ENCODE data around the gene TBC1D5. TPM values are rescaled to one million over a fixed set of nuclear protein-coding genes. Genes with fewer than 3 reads are reported as not detected.
A peak's percentile ranks its signal among the peaks of the same experiment; 100 is the strongest.
"Not testable (repeated sequence)": the region's sequence is repeated elsewhere in the genome, so short reads cannot be mapped to it uniquely, and the experiment has no call there.

The TBC1D5 gene
- polyA plus RNA-seq, 1 donor from 2014 or later = 63.0 TPM

- H3K4me3 Mint-ChIP-seq = no peak overlapping the region
- H3K36me3 Mint-ChIP-seq = peaks cover 10% of the 10 kb centered on the region
- no peaks in the 10 kb centered on the region for H3K9me3 Mint-ChIP-seq
- H3K27ac Mint-ChIP-seq = no peak overlapping the region
- no peaks in the 10 kb centered on the region for H3K4me1 Mint-ChIP-seq
- H3K27me3 Mint-ChIP-seq = no peaks in the 10 kb centered on the region
These were observed 356.0 kb downstream of the TBC1D5 start for GRCh38 chr3:17386432-17386831.

- H3K27me3 Mint-ChIP-seq = no peaks in the 10 kb centered on the region
- no peaks in the 10 kb centered on the region for H3K4me1 Mint-ChIP-seq
- H3K4me3 Mint-ChIP-seq = no peak overlapping the region
- no peaks in the 10 kb centered on the region for H3K9me3 Mint-ChIP-seq
- H3K27ac Mint-ChIP-seq = no peak overlapping the region
- peaks cover 9% of the 10 kb centered on the region for H3K36me3 Mint-ChIP-seq
These were observed 357.7 kb downstream of the TBC1D5 start for GRCh38 chr3:17384567-17385296.

DNA sequence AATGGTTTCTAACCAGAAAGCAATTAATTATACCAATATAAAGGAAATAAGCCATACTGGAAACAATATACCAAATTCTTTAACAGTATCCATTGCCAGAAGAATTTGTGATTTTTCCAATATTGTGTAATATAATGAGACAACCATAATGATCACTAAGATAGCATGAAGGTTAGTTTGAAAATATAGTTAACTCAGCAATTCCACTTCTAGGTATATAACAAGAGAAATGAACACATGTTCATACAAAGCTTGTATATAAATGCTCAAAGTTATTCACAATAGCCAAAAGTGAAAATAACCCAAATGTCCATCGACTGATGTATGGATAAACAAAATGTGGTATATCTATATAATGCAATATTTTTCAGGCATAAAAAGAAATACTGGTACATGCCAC lies 369.1 kb downstream of the TBC1D5 start:
- no peak overlapping the region for H3K4me3 Mint-ChIP-seq
- no peaks in the 10 kb centered on the region for H3K27me3 Mint-ChIP-seq
- H3K9me3 Mint-ChIP-seq = no peaks in the 10 kb centered on the region
- H3K36me3 Mint-ChIP-seq = peaks cover 9% of the 10 kb centered on the region
- no peak overlapping the region for H3K27ac Mint-ChIP-seq
- H3K4me1 Mint-ChIP-seq = no peaks in the 10 kb centered on the region

DNA sequence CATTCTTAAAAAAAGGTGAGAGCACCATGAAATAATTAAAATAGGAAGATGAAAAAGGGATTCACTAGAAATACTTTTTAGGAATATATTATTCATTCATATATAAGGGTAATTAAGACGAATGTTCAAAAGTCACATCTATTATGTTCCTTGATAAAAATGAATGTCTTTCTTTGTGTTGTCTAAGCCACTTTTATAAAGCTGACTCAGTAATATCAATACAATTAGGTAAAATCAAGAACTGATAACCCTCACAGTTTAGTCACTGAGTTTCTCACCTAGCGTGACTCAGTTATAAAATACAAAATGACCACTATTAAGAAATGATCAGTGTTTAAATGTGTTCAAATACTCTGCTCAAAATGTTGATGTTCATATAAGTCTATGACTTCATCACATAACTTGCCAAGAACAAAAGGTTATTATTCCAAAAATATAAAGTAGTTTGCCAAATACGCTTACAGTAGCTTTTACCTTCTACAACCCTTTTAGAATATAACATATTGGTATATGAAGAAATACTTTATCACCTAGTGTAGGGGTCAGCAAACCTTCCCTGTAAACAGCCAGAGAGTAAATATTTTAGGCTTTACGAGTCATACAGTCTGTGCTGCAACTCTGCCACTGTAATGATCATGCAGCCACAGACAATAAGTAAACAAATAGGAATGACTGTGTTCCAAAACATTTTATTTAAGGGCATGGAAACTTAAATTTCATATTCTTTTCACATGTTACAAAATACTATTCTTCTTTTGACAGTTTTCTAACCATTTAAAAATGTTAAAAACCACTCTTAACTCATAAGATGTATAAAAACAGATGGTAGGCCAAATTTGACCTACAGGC lies 369.8 kb downstream of the TBC1D5 start:
- no peaks in the 10 kb centered on the region for H3K9me3 Mint-ChIP-seq
- H3K36me3 Mint-ChIP-seq = peaks cover 9% of the 10 kb centered on the region
- no peaks in the 10 kb centered on the region for H3K27me3 Mint-ChIP-seq
- H3K27ac Mint-ChIP-seq = no peak overlapping the region
- H3K4me3 Mint-ChIP-seq = no peak overlapping the region
- no peaks in the 10 kb centered on the region for H3K4me1 Mint-ChIP-seq

DNA sequence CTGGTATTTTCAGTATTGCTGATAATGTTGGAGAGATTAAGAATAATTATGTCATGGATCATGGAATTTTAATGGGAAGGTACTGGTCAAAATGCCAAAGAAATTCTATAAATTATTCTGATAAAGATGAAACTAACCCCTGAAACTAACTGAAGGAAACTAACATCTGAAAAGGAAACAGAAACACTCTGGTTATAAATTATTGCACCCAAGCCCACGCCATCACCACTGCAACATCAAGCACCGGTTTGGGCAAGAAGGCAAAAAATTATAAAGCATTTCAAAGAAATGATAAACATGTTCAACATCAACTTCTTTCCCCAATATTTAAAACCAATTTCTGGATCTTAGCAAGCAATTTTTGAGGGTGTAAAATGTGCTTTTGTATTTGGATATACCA lies 372.5 kb downstream of the TBC1D5 start:
- no peak overlapping the region for H3K4me3 Mint-ChIP-seq
- no peaks in the 10 kb centered on the region for H3K9me3 Mint-ChIP-seq
- H3K4me1 Mint-ChIP-seq = no peaks in the 10 kb centered on the region
- no peaks in the 10 kb centered on the region for H3K27me3 Mint-ChIP-seq
- H3K27ac Mint-ChIP-seq = no peak overlapping the region
- peaks cover 9% of the 10 kb centered on the region for H3K36me3 Mint-ChIP-seq

DNA sequence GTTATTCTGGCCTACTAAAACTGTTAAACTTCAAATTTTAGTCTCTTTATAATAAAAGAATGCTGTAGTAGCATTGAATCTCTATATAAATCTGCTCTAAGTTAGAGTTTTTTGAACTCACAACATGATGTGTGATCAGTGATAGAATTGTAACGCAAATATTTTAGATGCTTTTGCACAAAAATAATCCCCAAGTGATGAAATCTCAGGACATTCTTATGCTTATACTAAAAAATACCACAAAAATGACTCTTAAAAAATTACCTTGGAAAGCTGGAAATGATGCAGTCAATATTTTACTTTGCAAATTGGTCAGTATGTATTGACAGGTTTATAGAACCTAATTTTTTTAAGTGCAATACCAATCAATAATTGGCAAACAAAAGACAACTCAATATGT lies 375.3 kb downstream of the TBC1D5 start:
- H3K36me3 Mint-ChIP-seq = peaks cover 17% of the 10 kb centered on the region
- H3K27me3 Mint-ChIP-seq = no peaks in the 10 kb centered on the region
- H3K9me3 Mint-ChIP-seq = no peaks in the 10 kb centered on the region

DNA sequence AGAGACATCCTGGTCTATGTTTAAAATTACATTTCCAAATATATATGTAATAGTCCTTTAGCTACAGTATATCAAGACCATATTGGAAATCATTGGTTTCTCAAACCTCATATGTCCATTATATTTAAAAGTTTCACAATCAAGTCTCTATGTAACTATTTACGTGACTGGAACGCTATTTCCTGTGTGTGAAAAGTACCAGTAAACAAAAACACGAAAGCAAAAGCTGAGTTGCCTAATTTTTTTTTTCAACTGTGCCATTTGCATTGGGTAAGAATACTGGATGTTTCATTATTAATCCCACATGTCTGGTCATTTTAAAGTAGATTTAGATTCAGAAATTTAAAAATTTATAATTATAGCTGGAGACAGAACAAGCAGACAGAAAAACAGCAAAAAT lies 381.4 kb downstream of the TBC1D5 start:
- H3K27me3 Mint-ChIP-seq = no peaks in the 10 kb centered on the region
- H3K9me3 Mint-ChIP-seq = no peaks in the 10 kb centered on the region
- no peaks in the 10 kb centered on the region for H3K4me1 Mint-ChIP-seq
- H3K36me3 Mint-ChIP-seq = peaks cover 13% of the 10 kb centered on the region
- no peak overlapping the region for H3K27ac Mint-ChIP-seq
- H3K4me3 Mint-ChIP-seq = no peak overlapping the region

More for the DNA sequence above, 375.3 kb downstream of the TBC1D5 start:
- no peak overlapping the region for H3K27ac Mint-ChIP-seq
- no peaks in the 10 kb centered on the region for H3K4me1 Mint-ChIP-seq
- H3K4me3 Mint-ChIP-seq = no peak overlapping the region

DNA sequence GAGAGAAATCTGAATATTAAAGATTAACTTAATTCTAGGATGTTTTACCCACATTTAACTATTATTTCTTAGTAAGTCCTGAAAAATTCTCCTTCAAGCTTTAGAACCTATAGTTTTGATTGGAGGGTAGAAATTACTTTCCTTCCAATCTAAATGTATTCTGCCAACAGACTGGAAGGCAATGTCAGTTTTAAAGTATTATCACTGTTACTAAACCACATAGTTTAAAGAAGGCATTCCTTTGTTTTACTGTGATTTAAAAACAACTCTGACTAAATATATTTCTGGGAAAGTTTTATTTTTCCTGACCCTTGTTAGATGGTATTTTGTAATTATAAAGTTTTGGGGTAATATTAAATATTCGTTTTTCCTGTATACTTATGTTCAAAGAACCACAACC lies 382.5 kb downstream of the TBC1D5 start:
- Mint-ChIP-seq H3K4me3 (no peak overlapping the region), H3K27ac (no peak overlapping the region), H3K27me3 (no peaks in the 10 kb centered on the region), H3K4me1 (no peaks in the 10 kb centered on the region), H3K9me3 (no peaks in the 10 kb centered on the region), H3K36me3 (peaks cover 13% of the 10 kb centered on the region)

GRCh38 chr3:17357035-17357710 lies 385.3 kb downstream of the TBC1D5 start:
- no peaks in the 10 kb centered on the region for H3K27me3 Mint-ChIP-seq
- no peaks in the 10 kb centered on the region for H3K9me3 Mint-ChIP-seq
- H3K4me1 Mint-ChIP-seq = no peaks in the 10 kb centered on the region
- peak overlapping the region in 1 of 3 donors; percentile 31 for H3K27ac Mint-ChIP-seq
- peaks cover 3% of the 10 kb centered on the region for H3K36me3 Mint-ChIP-seq
- H3K4me3 Mint-ChIP-seq = no peak overlapping the region

- Mint-ChIP-seq H3K4me3 (no peak overlapping the region), H3K4me1 (no peaks in the 10 kb centered on the region), H3K27me3 (no peaks in the 10 kb centered on the region), H3K36me3 (peaks cover 1% of the 10 kb centered on the region), H3K27ac (no peak overlapping the region), H3K9me3 (peaks cover 0 to 4% (median 0%) of the 10 kb centered on the region in 3 donors)
These were observed 385.8 kb downstream of the TBC1D5 start for GRCh38 chr3:17356585-17356984.

GRCh38 chr3:17355591-17355990 lies 386.8 kb downstream of the TBC1D5 start:
- H3K9me3 Mint-ChIP-seq = peaks cover 0 to 4% (median 0%) of the 10 kb centered on the region in 3 donors
- H3K27me3 Mint-ChIP-seq = no peaks in the 10 kb centered on the region
- no peak overlapping the region for H3K4me3 Mint-ChIP-seq
- H3K4me1 Mint-ChIP-seq = no peaks in the 10 kb centered on the region
- no peak overlapping the region for H3K27ac Mint-ChIP-seq
- H3K36me3 Mint-ChIP-seq = peaks cover 8% of the 10 kb centered on the region

GRCh38 chr3:17354341-17354740 lies 388.1 kb downstream of the TBC1D5 start:
- no peaks in the 10 kb centered on the region for H3K4me1 Mint-ChIP-seq
- no peak overlapping the region for H3K4me3 Mint-ChIP-seq
- no peak overlapping the region for H3K27ac Mint-ChIP-seq
- H3K36me3 Mint-ChIP-seq = peaks cover 12% of the 10 kb centered on the region
- peaks cover 0 to 4% (median 0%) of the 10 kb centered on the region in 3 donors for H3K9me3 Mint-ChIP-seq
- H3K27me3 Mint-ChIP-seq = no peaks in the 10 kb centered on the region

- Mint-ChIP-seq H3K27me3 (no peaks in the 10 kb centered on the region), H3K27ac (no peak overlapping the region), H3K4me1 (peaks cover 0 to 2% (median 2%) of the 10 kb centered on the region in 3 donors), H3K9me3 (peaks cover 0 to 4% (median 0%) of the 10 kb centered on the region in 3 donors), H3K4me3 (no peak overlapping the region), H3K36me3 (peaks cover 14% of the 10 kb centered on the region)
These were observed 389.8 kb downstream of the TBC1D5 start for GRCh38 chr3:17352620-17353019.

DNA sequence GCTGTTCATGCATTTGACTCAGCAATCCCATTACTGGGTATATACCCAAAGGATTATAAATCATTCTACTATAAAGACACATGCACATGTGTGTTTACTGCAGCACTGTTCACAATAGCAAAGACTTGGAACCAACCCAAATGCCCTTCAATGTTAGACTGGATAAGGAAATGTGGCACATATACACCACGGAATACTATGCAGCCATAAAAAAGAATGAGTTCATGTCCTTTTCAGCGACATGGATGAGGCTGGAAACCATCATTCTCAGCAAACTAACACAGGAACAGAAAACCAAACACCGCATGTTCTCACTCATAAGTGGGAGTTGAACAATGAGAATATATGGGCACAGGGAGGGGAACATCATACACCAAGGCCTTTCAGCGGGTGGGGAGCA lies 391.2 kb downstream of the TBC1D5 start:
- not testable (repeated sequence) for H3K9me3 Mint-ChIP-seq, H3K4me1 Mint-ChIP-seq, H3K27me3 Mint-ChIP-seq, H3K27ac Mint-ChIP-seq, H3K4me3 Mint-ChIP-seq
- H3K36me3 Mint-ChIP-seq = peaks cover 15% of the 10 kb centered on the region

DNA sequence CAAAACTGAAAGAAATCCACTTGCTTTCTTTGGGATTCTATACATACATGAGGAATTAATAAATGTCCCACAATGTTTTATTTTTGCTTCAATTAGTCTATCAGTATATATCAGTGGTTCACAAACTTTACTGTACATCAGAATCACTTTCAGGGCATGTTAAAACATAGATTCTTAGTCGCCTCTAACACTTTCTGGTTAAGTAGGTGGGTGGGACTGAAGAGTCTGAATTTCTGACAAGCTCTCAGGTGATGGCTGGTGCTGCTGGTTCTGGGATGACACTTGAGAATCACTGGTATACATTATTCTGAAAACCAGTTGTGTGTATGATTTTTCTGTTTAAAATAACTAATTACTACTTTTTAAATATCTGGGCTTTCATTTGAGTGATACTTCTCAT lies 393.3 kb downstream of the TBC1D5 start:
- Mint-ChIP-seq H3K36me3 (peaks cover 15% of the 10 kb centered on the region), H3K4me1 (peaks cover 0 to 2% (median 2%) of the 10 kb centered on the region in 3 donors), H3K27ac (no peak overlapping the region), H3K4me3 (no peak overlapping the region), H3K9me3 (peaks cover 0 to 4% (median 0%) of the 10 kb centered on the region in 3 donors), H3K27me3 (no peaks in the 10 kb centered on the region)
